Measurements from ENCODE around the gene TPRG1L. TPM values are rescaled to one million over a fixed set of nuclear protein-coding genes. Genes with fewer than 3 reads are reported as not detected.

The TPRG1L gene
- total RNA-seq, 1 donor: 19.4 TPM

- DNase-seq (ENCODE audit: low read depth): no peak
- H3K4me3 ChIP-seq (ENCODE audit: low read depth, low read length): no peak overlapping the region
- no peak for TF ChIP-seq CTCF (IDR thresholded peaks at IDR 0.05; ENCODE audit: insufficient read depth, low read depth, low read length)
These were observed 30.0 kb upstream of the TPRG1L start for GRCh38 chr1:3594706-3595377.

GRCh38 chr1:3595949-3596348 is 28.9 kb upstream of the TPRG1L start:
- H3K4me3 ChIP-seq (ENCODE audit: low read depth, low read length): no peak overlapping the region
- DNase-seq (ENCODE audit: low read depth): no peak
- no peak for TF ChIP-seq CTCF (IDR thresholded peaks at IDR 0.05; ENCODE audit: insufficient read depth, low read depth, low read length)

GRCh38 chr1:3596663-3597598 is 27.9 kb upstream of the TPRG1L start:
- no peak for DNase-seq (ENCODE audit: low read depth)
- H3K4me3 ChIP-seq (ENCODE audit: low read depth, low read length): no peak overlapping the region
- TF ChIP-seq CTCF (IDR thresholded peaks at IDR 0.05; ENCODE audit: insufficient read depth, low read depth, low read length): no peak

GRCh38 chr1:3597599-3597964 is 27.2 kb upstream of the TPRG1L start:
- H3K4me3 ChIP-seq (ENCODE audit: low read depth, low read length): no peak overlapping the region
- no peak for TF ChIP-seq CTCF (IDR thresholded peaks at IDR 0.05; ENCODE audit: insufficient read depth, low read depth, low read length)
- DNase-seq (ENCODE audit: low read depth): no peak

GRCh38 chr1:3598051-3598491 is 26.7 kb upstream of the TPRG1L start:
- H3K4me3 ChIP-seq (ENCODE audit: low read depth, low read length): no peak overlapping the region
- DNase-seq (ENCODE audit: low read depth): no peak
- TF ChIP-seq CTCF (IDR thresholded peaks at IDR 0.05; ENCODE audit: insufficient read depth, low read depth, low read length): no peak

- no peak for TF ChIP-seq CTCF (IDR thresholded peaks at IDR 0.05; ENCODE audit: insufficient read depth, low read depth, low read length)
- no peak overlapping the region for H3K4me3 ChIP-seq (ENCODE audit: low read depth, low read length)
- no peak for DNase-seq (ENCODE audit: low read depth)
These were observed 26.1 kb upstream of the TPRG1L start for GRCh38 chr1:3598522-3599285.
